PC-3 (cell line): Measurements from ENCODE around the gene CGB1. TPM values are rescaled to one million over a fixed set of nuclear protein-coding genes. Genes with fewer than 3 reads are reported as not detected.

ENCODE experiments used
- ATAC-seq: fragments of 200-7000 bp; cut with Tn5 transposase; 2 replicates; pipeline ENCODE4 v1.9.1; 2020; ENCODE audit warnings: mild to moderate bottlenecking, moderate library complexity
- BruUV-seq: library from RNA; stranded (reverse); fragments of 400-500 nt; replicated peaks from 2 replicates; lab custom pipeline; 2021; lab: Mats Ljungman, UMichigan
- CTCF ChIA-PET: fragments of 300-600 bp; sonication (Branson Sonifier 250); formaldehyde crosslinking; loops from one replicate; lab custom pipeline; 2022; ENCODE audit warnings: antibody characterized with exemption; lab: Charles Lee
- POLR2A ChIA-PET: fragments of 300-600 bp; sonication (Branson Sonifier 250); formaldehyde crosslinking; loops from one replicate; lab custom pipeline; 2022; ENCODE audit warnings: antibody characterized with exemption; ENCODE audit not compliant: unreplicated experiment; lab: Charles Lee
- DNase-seq: peaks from one replicate; pipeline ENCODE4 v3.0.0-alpha.2; 2015
- H2AFZ ChIP-seq: fragments of 300-600 bp; sonication (generic); 2 replicates; pipeline ENCODE4 v1.6.0; 2016; ENCODE audit warnings: antibody characterized with exemption, low read length
- H3F3A ChIP-seq: fragments of 300-600 bp; sonication (generic); one replicate; pipeline ENCODE4 v1.6.0; 2017; ENCODE audit warnings: antibody characterized with exemption, low read length, control low read depth, mild to moderate bottlenecking; ENCODE audit not compliant: unreplicated experiment
- H3K27ac ChIP-seq: fragments of 300-600 bp; sonication (generic); 2 replicates; pipeline ENCODE4 v1.5.1; 2016; ENCODE audit warnings: mild to moderate bottlenecking, low read length
- H3K27me3 ChIP-seq: fragments of 300-600 bp; sonication (generic); 2 replicates; pipeline ENCODE4 v1.6.1; 2016; ENCODE audit warnings: low read length, mixed read lengths
- H3K36me3 ChIP-seq: fragments of 300-600 bp; sonication (generic); 2 replicates; pipeline ENCODE4 v1.6.1; 2016; ENCODE audit warnings: low read depth, mixed run types, low read length, mixed read lengths
- H3K4me1 ChIP-seq: fragments of 300-600 bp; sonication (generic); 2 replicates; pipeline ENCODE4 v1.5.1; 2016; ENCODE audit warnings: low read length; ENCODE audit not compliant: insufficient read depth
- H3K4me2 ChIP-seq: fragments of 300-600 bp; sonication (generic); 2 replicates; pipeline ENCODE4 v1.6.0; 2016; ENCODE audit warnings: low read length
- H3K4me3 ChIP-seq: fragments of 300-600 bp; sonication (generic); 2 replicates; pipeline ENCODE4 v1.5.1; 2016; ENCODE audit warnings: mild to moderate bottlenecking, low read length, mixed read lengths
- H3K79me2 ChIP-seq: fragments of 300-600 bp; sonication (generic); 2 replicates; pipeline ENCODE4 v1.6.1; 2017; ENCODE audit warnings: low read length, mixed read lengths
- H3K9ac ChIP-seq: fragments of 300-600 bp; sonication (generic); 2 replicates; pipeline ENCODE4 v1.6.0; 2016; ENCODE audit warnings: mild to moderate bottlenecking, low read length
- H3K9me2 ChIP-seq: fragments of 300-600 bp; sonication (generic); replicated peaks from 2 replicates; pipeline ENCODE4 v1.6.1; 2016; ENCODE audit warnings: mixed run types, low read length, mixed read lengths
- H3K9me3 ChIP-seq: fragments of 300-600 bp; sonication (generic); 2 replicates; pipeline ENCODE4 v1.6.1; 2016; ENCODE audit warnings: low read length, mixed read lengths
- H4K20me1 ChIP-seq: fragments of 300-600 bp; sonication (generic); 2 replicates; pipeline ENCODE4 v1.6.1; 2016; ENCODE audit warnings: low read length, mixed read lengths
- EZH2 ChIP-seq: fragments of 300-600 bp; sonication (generic); IDR thresholded peaks from one replicate; pipeline ENCODE4 v1.6.1; 2017; ENCODE audit warnings: antibody characterized with exemption, mild to moderate bottlenecking, low read length; ENCODE audit not compliant: unreplicated experiment
- EZH2phosphoT487 ChIP-seq: fragments of 300-600 bp; sonication (generic); IDR thresholded peaks from 2 replicates; pipeline ENCODE4 v1.6.1; 2018; ENCODE audit warnings: mild to moderate bottlenecking, antibody characterized with exemption, low read length, borderline replicate concordance
- intact Hi-C: fragments of 100-400 bp; cut with micrococcal nuclease; formaldehyde crosslinking; loops from 2 replicates; pipeline ENCODE4 v1.9.0; 2023
- microRNA-seq: library from miRNA; unstranded; fragments of <30 nt; microRNA quantifications from one replicate; pipeline ENCODE4 v1.1.0, GENCODE V29; 2020; ENCODE audit not compliant: unreplicated experiment
- total RNA-seq: library from RNA; depleted of rRNA; stranded (reverse); fragments of >200 nt; gene quantifications from 2 replicates; pipeline ENCODE4 v1.2.3, GENCODE V29; 2014; rRNA removed
- TF ChIP-seq, protein P1 (sequence below): fragments of 300-600 bp; sonication (generic); conservative IDR thresholded peaks from 2 replicates; pipeline ENCODE4 v1.5.1; 2017; ENCODE audit warnings: antibody characterized with exemption, low read depth, mild to moderate bottlenecking, low read length

CGB1 gene
- total RNA-seq, 1 experiment from 2014 or later = 0.95 TPM

GRCh38 chr19:48986211-48986610, 50.5 kb downstream of the CGB1 start:
- no peak for DNase-seq
- Histone ChIP-seq H2AFZ (no peak overlapping the region), H3K27ac (no peak overlapping the region), H3K36me3 (peaks cover 4% of the 10 kb centered on the region; the same call in 1 of the 2 replicates), H3K9me2 (no peaks in the 10 kb centered on the region), H3K4me1 (no peaks in the 10 kb centered on the region), H3K27me3 (no peaks in the 10 kb centered on the region), H3K4me3 (no peak overlapping the region), H4K20me1 (no peaks in the 10 kb centered on the region), H3K9me3 (no peaks in the 10 kb centered on the region), H3F3A (no peaks in the 10 kb centered on the region), H3K79me2 (peaks cover 13% of the 10 kb centered on the region; the same call in 1 of the 2 replicates), H3K9ac (no peak overlapping the region), H3K4me2 (no peak overlapping the region)
- no peak for ATAC-seq
- CTCF ChIA-PET = no interaction called here
- intact Hi-C loops = no loop called here
- TF ChIP-seq, protein P1, sequence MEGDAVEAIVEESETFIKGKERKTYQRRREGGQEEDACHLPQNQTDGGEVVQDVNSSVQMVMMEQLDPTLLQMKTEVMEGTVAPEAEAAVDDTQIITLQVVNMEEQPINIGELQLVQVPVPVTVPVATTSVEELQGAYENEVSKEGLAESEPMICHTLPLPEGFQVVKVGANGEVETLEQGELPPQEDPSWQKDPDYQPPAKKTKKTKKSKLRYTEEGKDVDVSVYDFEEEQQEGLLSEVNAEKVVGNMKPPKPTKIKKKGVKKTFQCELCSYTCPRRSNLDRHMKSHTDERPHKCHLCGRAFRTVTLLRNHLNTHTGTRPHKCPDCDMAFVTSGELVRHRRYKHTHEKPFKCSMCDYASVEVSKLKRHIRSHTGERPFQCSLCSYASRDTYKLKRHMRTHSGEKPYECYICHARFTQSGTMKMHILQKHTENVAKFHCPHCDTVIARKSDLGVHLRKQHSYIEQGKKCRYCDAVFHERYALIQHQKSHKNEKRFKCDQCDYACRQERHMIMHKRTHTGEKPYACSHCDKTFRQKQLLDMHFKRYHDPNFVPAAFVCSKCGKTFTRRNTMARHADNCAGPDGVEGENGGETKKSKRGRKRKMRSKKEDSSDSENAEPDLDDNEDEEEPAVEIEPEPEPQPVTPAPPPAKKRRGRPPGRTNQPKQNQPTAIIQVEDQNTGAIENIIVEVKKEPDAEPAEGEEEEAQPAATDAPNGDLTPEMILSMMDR = no peak
- TF ChIP-seq EZH2 (no peak), EZH2phosphoT487 (no peak)
- no TSS peak for BruUV-seq
- POLR2A ChIA-PET = no interaction called here

- Histone ChIP-seq H3K4me2 (no peak overlapping the region), H3K9ac (no peak overlapping the region), H3K27me3 (no peaks in the 10 kb centered on the region), H3K27ac (no peak overlapping the region), H3K4me1 (no peaks in the 10 kb centered on the region), H3K9me2 (no peaks in the 10 kb centered on the region), H3K36me3 (peaks cover 4% of the 10 kb centered on the region; the same call in 1 of the 2 replicates), H3F3A (no peaks in the 10 kb centered on the region), H3K9me3 (no peaks in the 10 kb centered on the region), H2AFZ (no peak overlapping the region), H3K79me2 (peaks cover 8% of the 10 kb centered on the region; the same call in 1 of the 2 replicates), H4K20me1 (no peaks in the 10 kb centered on the region), H3K4me3 (no peak overlapping the region)
- no peak for DNase-seq
- CTCF ChIA-PET = no interaction called here
- ATAC-seq = no peak
- POLR2A ChIA-PET = no interaction called here
- no TSS peak for BruUV-seq
- TF ChIP-seq EZH2 = no peak
- no peak for TF ChIP-seq EZH2phosphoT487
- TF ChIP-seq, protein P1 = no peak
- intact Hi-C loops = no loop called here
Measured at GRCh38 chr19:48985711-48986110, 51.0 kb downstream of the CGB1 start.

Small RNA genes within 50 kb of the gene (microRNA-seq; reads per million reads assigned to microRNA genes)
- gene MIR6798 = not detected

Other genes starting within 250 kb of the CGB1 start
- gene BCAT2, start 225.9 kb downstream of the CGB1 start, total RNA-seq = 41.1 and 50.0 TPM in 2 replicates
- 15.0 and 15.4 TPM in 2 replicates for gene HSD17B14, start 200.4 kb downstream of the CGB1 start, total RNA-seq
- 0.63 and 1.2 TPM in 2 replicates for gene PLEKHA4, start 168.3 kb downstream of the CGB1 start, total RNA-seq
- 78.0 and 105 TPM in 2 replicates for gene PPP1R15A, start 164.5 kb downstream of the CGB1 start, total RNA-seq
- not detected in 2 replicates for gene TULP2, start 138.2 kb downstream of the CGB1 start, total RNA-seq
- 137 and 138 TPM in 2 replicates for gene NUCB1, start 136.6 kb downstream of the CGB1 start, total RNA-seq
- 1.6 and 1.8 TPM in 2 replicates for gene DHDH, start 103.2 kb downstream of the CGB1 start, total RNA-seq
- gene BAX, start 82.0 kb downstream of the CGB1 start, total RNA-seq = 43.0 and 44.8 TPM in 2 replicates
- gene FTL, start 71.6 kb downstream of the CGB1 start, total RNA-seq = 1,109 and 1,250 TPM in 2 replicates
- 38.6 and 54.0 TPM in 2 replicates for gene GYS1, start 43.6 kb downstream of the CGB1 start, total RNA-seq
- gene RUVBL2, start 43.0 kb downstream of the CGB1 start, total RNA-seq = 291 and 421 TPM in 2 replicates
- gene LHB, start 19.8 kb downstream of the CGB1 start, total RNA-seq = not detected in 2 replicates
- not detected in 2 replicates for gene CGB3, start 12.6 kb downstream of the CGB1 start, total RNA-seq
- gene CGB2, start 5.0 kb downstream of the CGB1 start, total RNA-seq = not detected in 2 replicates
- gene CGB5, start 7.0 kb upstream of the CGB1 start, total RNA-seq = 0.52 TPM in 1 of 2 replicates, not detected in the other
- 1.2 and 2.2 TPM in 2 replicates for gene CGB8, start 12.2 kb upstream of the CGB1 start, total RNA-seq
- gene CGB7, start 20.9 kb upstream of the CGB1 start, total RNA-seq = 0.04 and 0.63 TPM in 2 replicates
- 0.18 and 1.6 TPM in 2 replicates for gene NTF4, start 27.9 kb upstream of the CGB1 start, total RNA-seq
- not detected in 2 replicates for gene KCNA7, start 35.8 kb upstream of the CGB1 start, total RNA-seq
- 367 and 485 TPM in 2 replicates for gene SNRNP70, start 48.6 kb upstream of the CGB1 start, total RNA-seq
- gene LIN7B, start 77.5 kb upstream of the CGB1 start, total RNA-seq = 5.8 and 11.6 TPM in 2 replicates
- 0.15 TPM in 1 of 2 replicates, not detected in the other for gene C19orf73, start 82.2 kb upstream of the CGB1 start, total RNA-seq
- 56.3 and 59.0 TPM in 2 replicates for gene PPFIA3, start 82.6 kb upstream of the CGB1 start, total RNA-seq
- gene HRC, start 118.5 kb upstream of the CGB1 start, total RNA-seq = not detected in 2 replicates
- 30.0 and 40.4 TPM in 2 replicates for gene TRPM4, start 120.9 kb upstream of the CGB1 start, total RNA-seq